AG04450 (cell line): Measurements from ENCODE around the gene PRKD2. TPM values are rescaled to one million over a fixed set of nuclear protein-coding genes. Genes with fewer than 3 reads are reported as not detected.

Experiments used
- CTCF ChIA-PET: fragments of 300-600, 350-600 bp; formaldehyde crosslinking; extraction: SDS; loops from one replicate; lab custom pipeline; 2022; ENCODE audit warnings: antibody characterized with exemption, inconsistent platforms; lab: Charles Lee
- POLR2A ChIA-PET: fragments of 350-600 bp; formaldehyde crosslinking; extraction: SDS; loops from one replicate; lab custom pipeline; 2021; ENCODE audit warnings: antibody characterized with exemption, inconsistent platforms; lab: Yijun Ruan, JAX
- DNase-seq: peaks from one replicate; pipeline ENCODE4 v3.0.0-alpha.2; 2011; ENCODE audit warnings: low read depth, low spot score
- H3K27ac ChIP-seq: one replicate; pipeline ENCODE4 v1.5.1; 2012; ENCODE audit warnings: low read depth, low read length, control low read depth
- H3K27me3 ChIP-seq: one replicate; pipeline ENCODE4 v1.6.0; 2012; ENCODE audit warnings: low read length; ENCODE audit not compliant: control insufficient read depth, insufficient read depth
- H3K4me3 ChIP-seq: 2 replicates; pipeline ENCODE4 v1.5.1; 2011; ENCODE audit warnings: mild to moderate bottlenecking, low read depth, low read length, control low read depth
- H3K9me3 ChIP-seq: 2 replicates; pipeline ENCODE4 v1.5.1; 2012; ENCODE audit warnings: low read length; ENCODE audit not compliant: control insufficient read depth, insufficient read depth
- polyA plus RNA-seq: library from polyadenylated mRNA; depleted of rRNA; stranded (reverse); fragments of >200 nt; gene quantifications from 2 replicates; pipeline ENCODE4 v1.2.3, GENCODE V29; 2011
- TF ChIP-seq, protein P1 (sequence below): IDR thresholded peaks from 2 replicates; pipeline ENCODE4 v1.5.1; 2011; ENCODE audit warnings: low read depth, low read length, control low read depth, inconsistent platforms

The PRKD2 gene
- polyA plus RNA-seq, 1 experiment: 6.7 TPM

- H3K4me3 ChIP-seq: no peak overlapping the region
- ChIA-PET POLR2A (no interaction called here), CTCF (interaction anchor here (0.5 to 1.6 kb wide), 2 partner anchors 9 to 678 kb away, joined by 3 to 5 read pairs; partner anchors contain the start of gene DACT3)
- no peak for DNase-seq
- H3K9me3 ChIP-seq: no peaks in the 10 kb centered on the region
- TF ChIP-seq, protein P1, sequence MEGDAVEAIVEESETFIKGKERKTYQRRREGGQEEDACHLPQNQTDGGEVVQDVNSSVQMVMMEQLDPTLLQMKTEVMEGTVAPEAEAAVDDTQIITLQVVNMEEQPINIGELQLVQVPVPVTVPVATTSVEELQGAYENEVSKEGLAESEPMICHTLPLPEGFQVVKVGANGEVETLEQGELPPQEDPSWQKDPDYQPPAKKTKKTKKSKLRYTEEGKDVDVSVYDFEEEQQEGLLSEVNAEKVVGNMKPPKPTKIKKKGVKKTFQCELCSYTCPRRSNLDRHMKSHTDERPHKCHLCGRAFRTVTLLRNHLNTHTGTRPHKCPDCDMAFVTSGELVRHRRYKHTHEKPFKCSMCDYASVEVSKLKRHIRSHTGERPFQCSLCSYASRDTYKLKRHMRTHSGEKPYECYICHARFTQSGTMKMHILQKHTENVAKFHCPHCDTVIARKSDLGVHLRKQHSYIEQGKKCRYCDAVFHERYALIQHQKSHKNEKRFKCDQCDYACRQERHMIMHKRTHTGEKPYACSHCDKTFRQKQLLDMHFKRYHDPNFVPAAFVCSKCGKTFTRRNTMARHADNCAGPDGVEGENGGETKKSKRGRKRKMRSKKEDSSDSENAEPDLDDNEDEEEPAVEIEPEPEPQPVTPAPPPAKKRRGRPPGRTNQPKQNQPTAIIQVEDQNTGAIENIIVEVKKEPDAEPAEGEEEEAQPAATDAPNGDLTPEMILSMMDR: no peak
- no peaks in the 10 kb centered on the region for H3K27me3 ChIP-seq
- H3K27ac ChIP-seq: no peak overlapping the region
Measured at GRCh38 chr19:46670813-46671212, 46.1 kb downstream of the PRKD2 start.

DNA sequence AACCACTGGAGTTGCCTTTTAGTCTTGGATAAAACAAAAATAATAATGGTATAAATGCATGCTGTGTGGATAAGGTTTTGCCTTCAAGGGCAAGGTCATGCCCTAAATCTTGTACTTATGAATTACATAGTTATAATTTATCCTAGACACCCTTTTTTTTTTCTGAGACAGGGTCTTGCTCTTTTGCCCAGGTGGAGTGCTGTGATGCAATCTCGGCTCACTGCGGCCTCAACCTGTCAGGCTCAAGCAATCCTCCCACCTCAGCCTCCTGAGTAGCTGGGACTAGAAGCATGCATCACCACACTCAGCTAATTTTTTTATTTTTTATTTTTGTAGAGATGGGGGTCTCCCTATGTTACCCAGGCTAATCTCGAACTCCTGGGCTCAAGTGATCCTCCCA, 48.3 kb downstream of the PRKD2 start:
- ChIA-PET CTCF (no interaction called here), POLR2A (no interaction called here)
- DNase-seq: no peak
- H3K9me3 ChIP-seq: no peaks in the 10 kb centered on the region
- TF ChIP-seq, protein P1: no peak
- H3K4me3 ChIP-seq: no peak overlapping the region
- H3K27ac ChIP-seq: no peak overlapping the region
- H3K27me3 ChIP-seq: no peaks in the 10 kb centered on the region

DNA sequence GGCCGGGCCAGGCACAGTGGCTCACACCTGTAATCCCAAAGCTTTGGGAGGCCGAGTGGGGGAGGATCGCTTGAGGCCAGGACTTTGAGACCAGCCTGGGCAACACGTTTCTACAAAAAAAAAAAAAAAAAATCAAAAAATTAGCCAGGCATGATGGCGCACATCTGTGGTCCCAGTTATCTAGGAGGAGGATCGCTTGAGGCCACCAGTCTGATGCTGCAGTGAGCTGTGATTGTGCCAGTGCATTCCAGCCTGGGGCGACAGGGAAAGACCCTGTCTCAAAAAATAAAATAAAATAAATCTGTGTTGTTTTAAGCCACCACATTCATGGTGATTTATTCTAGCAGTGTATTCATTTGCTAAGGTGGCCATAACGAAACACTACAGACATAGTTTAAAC, 51.8 kb downstream of the PRKD2 start:
- ChIA-PET POLR2A (no interaction called here), CTCF (interaction anchor here (0.6 to 7.5 kb wide), 2 partner anchors 49 to 269 kb away, joined by 4 to 296 read pairs; no protein-coding TSS in a partner anchor)
- Histone ChIP-seq H3K4me3 (no peak overlapping the region), H3K9me3 (no peaks in the 10 kb centered on the region), H3K27ac (no peak overlapping the region), H3K27me3 (no peaks in the 10 kb centered on the region)
- DNase-seq: no peak
- TF ChIP-seq, protein P1: no peak

DNA sequence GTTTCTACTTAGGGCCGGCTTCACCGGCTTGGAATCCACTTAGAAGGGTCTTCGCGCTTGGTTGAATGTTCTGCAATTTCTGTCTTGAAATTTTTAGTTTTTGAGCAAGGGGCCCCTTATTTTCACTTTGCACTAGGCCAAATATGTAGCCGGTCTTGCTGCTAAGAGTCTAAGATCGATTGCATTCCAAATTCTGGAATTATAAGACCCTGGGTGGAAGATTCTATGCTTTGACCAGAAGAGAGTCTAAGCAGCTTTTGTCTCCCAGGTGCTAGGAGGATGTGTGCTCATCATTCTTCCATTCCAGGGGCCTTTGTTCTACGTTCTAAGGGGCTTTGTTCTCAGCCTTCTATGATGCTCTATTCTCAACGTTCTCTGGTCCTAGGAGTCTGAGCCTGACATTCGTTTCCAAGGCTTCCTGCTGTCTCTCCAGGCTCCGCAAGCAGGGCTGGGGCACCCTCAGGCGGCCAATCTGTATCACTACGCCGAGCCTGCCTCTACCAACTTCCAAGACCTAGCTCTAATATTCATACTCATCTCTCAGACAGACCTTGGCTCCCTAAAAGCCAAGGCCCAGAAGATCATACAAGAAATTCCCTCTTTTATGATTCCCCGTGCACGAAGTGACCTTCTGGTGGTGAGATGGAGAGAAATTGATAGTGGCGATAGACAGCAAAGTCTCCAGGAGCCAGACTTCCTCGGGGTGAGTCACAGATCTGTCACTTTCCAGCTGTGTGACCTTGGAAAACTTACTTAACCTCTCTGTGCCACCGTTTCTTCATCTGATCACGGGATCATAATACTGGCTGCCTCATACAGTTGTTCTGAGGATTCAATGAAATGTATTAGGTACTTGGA, 55.0 kb downstream of the PRKD2 start:
- Histone ChIP-seq H3K27me3 (no peaks in the 10 kb centered on the region), H3K9me3 (no peaks in the 10 kb centered on the region), H3K27ac (peak overlapping the region; percentile 65), H3K4me3 (peak overlapping the region; percentile 55)
- TF ChIP-seq, protein P1: peak; percentile 99
- peak; percentile 77 for DNase-seq
- ChIA-PET POLR2A (interaction anchor here (0.5 to 2.2 kb wide), 9 partner anchors 31 to 132 kb away, joined by 3 to 11 read pairs (median 4); partner anchors contain the start of genes CALM3 and PTGIR), CTCF (interaction anchor here (0.5 to 7.5 kb wide), 32 partner anchors 9 to 678 kb away, joined by 3 to 296 read pairs (median 5); partner anchors contain the start of genes CALM3, GNG8 and PTGIR)
